ENCODE measurements around the gene PLEKHA1. TPM values are rescaled to one million over a fixed set of nuclear protein-coding genes. Genes with fewer than 3 reads are reported as not detected.

The PLEKHA1 gene
- total and polyA plus RNA-seq, 2 of the 13 experiments (the other 11 are each of a cell fraction or from before 2014, with no cell fraction given) = 32.2 to 53.3 TPM

- TF ChIP-seq GMEB2 (CRISPR knock-in tag; IDR thresholded peaks at IDR 0.05; ENCODE audit: low read depth) (no peak), MIER2 (CRISPR knock-in tag; IDR thresholded peaks at IDR 0.05) (no peak), MBD4 (IDR thresholded peaks at IDR 0.05; ENCODE audit: borderline replicate concordance, low read length) (no peak), ZSCAN30 (CRISPR knock-in tag; IDR thresholded peaks at IDR 0.05) (no peak), ZBTB38 (CRISPR knock-in tag; IDR thresholded peaks at IDR 0.05) (no peak), ZNF576 (CRISPR knock-in tag; IDR thresholded peaks at IDR 0.05) (no peak), RARG (CRISPR knock-in tag; IDR thresholded peaks at IDR 0.05; ENCODE audit: low read depth) (no peak), NCOA2 (CRISPR knock-in tag; IDR thresholded peaks at IDR 0.05) (no peak)
Observed at GRCh38 chr10:122467701-122468100, 93.2 kb downstream of the PLEKHA1 start (continued).

- POLR2A ChIA-PET = no interaction called here
- H3K4me2 ChIP-seq (ENCODE audit: low read depth, low read length) = no peak overlapping the region
- intact Hi-C loops (cut with micrococcal nuclease; ENCODE audit: unreplicated experiment) = no loop called here
- 6% methylated on average over 5 of the region's 5 CpGs for WGBS (ENCODE audit: low lambda C conversion rate)
- no peaks in the 10 kb centered on the region for H4K20me1 ChIP-seq (ENCODE audit: insufficient read depth, low read length)
- no peaks in the 10 kb centered on the region for H3K4me1 ChIP-seq (ENCODE audit: insufficient read depth, low read length)
- no peak overlapping the region for H3K4me3 ChIP-seq (replicated peaks in 1 of 3; ENCODE audit: insufficient read depth in 1 of 3, low read depth in 2 of 3, low read length in 3 of 3)
- no peaks in the 10 kb centered on the region for H3K9me3 ChIP-seq (ENCODE audit: low read length)
- no peak for TF ChIP-seq ZNF292 (CRISPR knock-in tag; IDR thresholded peaks at IDR 0.05; ENCODE audit: borderline replicate concordance, low read depth)
- TF ChIP-seq HOMEZ (CRISPR knock-in tag; IDR thresholded peaks at IDR 0.05; ENCODE audit: low read depth) = no peak
- TF ChIP-seq CREB1 (IDR thresholded peaks at IDR 0.05) = peak; percentile 74
- no peak for TF ChIP-seq CREB1 (CRISPR knock-in tag; IDR thresholded peaks at IDR 0.05)
- no TSS peak for BruUV-seq (replicated peaks)
- no peaks in the 10 kb centered on the region for H3K79me2 ChIP-seq (ENCODE audit: insufficient read depth, low read length)
- DNase-seq (ENCODE audit: low spot score) = no peak
- no peak overlapping the region for H2AFZ ChIP-seq (ENCODE audit: low read length)
- ATAC-seq = no peak
- in situ Hi-C loops (cut with HindIII; ENCODE audit: extremely low pct_ligation_motif_present, low pct_unique_long_range_greater_than_20kb) = no loop called here
- no peak overlapping the region for H3K27ac ChIP-seq (ENCODE audit: extremely low read length, insufficient read depth, low read length)
- CTCF ChIA-PET (ENCODE audit: low intra/inter-chr PET ratio, low total read pairs) = no interaction called here
- H3K36me3 ChIP-seq (replicated peaks in 1 of 2; ENCODE audit: control insufficient read depth in 1 of 2, insufficient read depth in 2 of 2, low read length in 2 of 2) = no peaks in the 10 kb centered on the region
- H3K27me3 ChIP-seq (ENCODE audit: control insufficient read depth in 1 of 2, insufficient read depth in 2 of 2, low read length in 2 of 2) = peaks cover 5 to 70% of the 10 kb centered on the region in 2 experiments
- H3K9ac ChIP-seq (ENCODE audit: insufficient read depth, low read depth, low read length) = no peak overlapping the region
- FAIRE-seq = no peak
Observed at GRCh38 chr10:122468307-122468925, 93.9 kb downstream of the PLEKHA1 start.
